K562 (cell line): ENCODE data around the gene APOM. TPM values are rescaled to one million over a fixed set of nuclear protein-coding genes. Genes with fewer than 3 reads are reported as not detected.

Experiments used
- CREB1 ChIP-seq, 2 experiments: sonication (generic) in 1 of 2; formaldehyde crosslinking in 1 of 2; IDR thresholded peaks; 2 replicates each; pipeline versions ENCODE4 v1.6.1 to v1.8.0; 2012 to 2022; ENCODE audit warnings: inconsistent platforms in 1 of 2, mild to moderate bottlenecking in 1 of 2, missing genetic modification reagents in 1 of 2, moderate library complexity in 1 of 2
- CREM ChIP-seq: IDR thresholded peaks from 2 replicates; pipeline ENCODE4 v1.6.1; 2014; ENCODE audit warnings: antibody characterized with exemption, low read depth
- CTBP1 ChIP-seq: fragments of 450-650 bp; IDR thresholded peaks from 2 replicates; pipeline ENCODE4 v1.6.1; 2016; ENCODE audit warnings: borderline replicate concordance
- HNRNPH1 ChIP-seq: fragments of 200-400 bp; formaldehyde crosslinking; optimal IDR thresholded peaks from 2 replicates; pipeline ENCODE3; 2017; ENCODE audit warnings: low read depth, mild to moderate bottlenecking, low read length, moderate library complexity
- KLF10 ChIP-seq: fragments of 250-450 bp; sonication (Bioruptor Pico); IDR thresholded peaks from 2 replicates; pipeline ENCODE4 v1.6.1; 2021; ENCODE audit warnings: matching md5 sums
- MAFK ChIP-seq: IDR thresholded peaks from 2 replicates; pipeline ENCODE4 v1.6.1; 2011; ENCODE audit warnings: low read length, improper control_type of control experiment
- MTA1 ChIP-seq: fragments of 450-650 bp; IDR thresholded peaks from 2 replicates; pipeline ENCODE4 v1.6.1; 2017; ENCODE audit warnings: borderline replicate concordance
- NEUROD1 ChIP-seq: fragments of 150-350 bp; IDR thresholded peaks from 2 replicates; pipeline ENCODE4 v1.6.1; 2014; ENCODE audit warnings: borderline replicate concordance, low read length, low read depth; ENCODE audit not compliant: partially characterized antibody
- PREB ChIP-seq: sonication (generic); formaldehyde crosslinking; IDR thresholded peaks from 2 replicates; pipeline ENCODE4 v1.8.1; 2023; ENCODE audit warnings: mild to moderate bottlenecking, missing genetic modification reagents
- PTBP1 ChIP-seq: fragments of 200-400 bp; formaldehyde crosslinking; IDR thresholded peaks from 2 replicates; pipeline ENCODE4 v1.6.1; 2017; ENCODE audit warnings: low read depth, low read length
- PTTG1 ChIP-seq: fragments of 450-650 bp; IDR thresholded peaks from 2 replicates; pipeline ENCODE4 v1.6.1; 2016; ENCODE audit warnings: low read depth, mild to moderate bottlenecking, missing genetic modification characterization, missing compliant biosample characterization
- SIRT6 ChIP-seq: IDR thresholded peaks from one replicate; pipeline ENCODE4 v1.6.1; 2012; ENCODE audit warnings: low read depth, mild to moderate bottlenecking, control low read depth, inconsistent platforms, low read length, moderate library complexity
- SMARCE1 ChIP-seq: fragments of 450-650 bp; IDR thresholded peaks from 2 replicates; pipeline ENCODE4 v1.7.1; 2016; ENCODE audit warnings: mild to moderate bottlenecking
- TBP ChIP-seq: optimal IDR thresholded peaks from 2 replicates; pipeline ENCODE3; 2011; ENCODE audit warnings: low read depth, low read length, improper control_type of control experiment
- TEAD4 ChIP-seq, 2 experiments: sonication (generic) in 1 of 2; formaldehyde crosslinking in 1 of 2; IDR thresholded peaks; 2 replicates each; pipeline versions ENCODE4 v1.6.1 to v1.8.0; 2012 to 2022; ENCODE audit warnings: borderline replicate concordance in 1 of 2, inconsistent platforms in 1 of 2, low read length in 1 of 2, mild to moderate bottlenecking in 1 of 2, missing genetic modification reagents in 1 of 2
- ZBTB12 ChIP-seq: fragments of 250-450 bp; sonication (Bioruptor Pico); IDR thresholded peaks from 2 replicates; pipeline ENCODE4 v1.4.0; 2020
- ZNF12 ChIP-seq: sonication (generic); formaldehyde crosslinking; IDR thresholded peaks from 2 replicates; pipeline ENCODE4 v1.4.0; 2020; ENCODE audit warnings: mild to moderate bottlenecking, missing genetic modification reagents
- ZNF717 ChIP-seq: fragments of 250-450 bp; sonication (Bioruptor Pico); IDR thresholded peaks from 2 replicates; pipeline ENCODE4 v1.5.0; 2021
- polyA plus RNA-seq, 8 experiments: library from polyadenylated mRNA; depleted of rRNA in 4 of 8; stranded (reverse) in 5 of 8; unstranded in 3 of 8; fragments of >200 nt; fragmentation: Nextera tagmentation in 2 of 8; fragmentation: Illumina TruSeq in 1 of 8; extraction: Ambion mirVana in 2 of 8; extraction: Trizol in 1 of 8; gene quantifications; 2 replicates each; pipeline versions ENCODE4 v1.2.1 to v1.2.3, GENCODE V29; 2011 to 2014; ENCODE audit warnings: inconsistent platforms in 1 of 8, missing spikeins in 1 of 8
- total RNA-seq, 7 experiments: library from RNA; depleted of rRNA in 6 of 7; stranded (reverse); fragments of >200 nt in 6 of 7; fragmentation: Illumina TruSeq in 2 of 7; extraction: Trizol in 2 of 7; gene quantifications; 2 replicates each; pipeline versions ENCODE4 v1.2.1 to v1.2.3, GENCODE V29; 2011 to 2021; ENCODE audit warnings: low replicate concordance in 1 of 7
- TF ChIP-seq, protein P1 (sequence below): fragments of 200-800 bp; sonication (Bioruptor generic); IDR thresholded peaks from 2 replicates; pipeline ENCODE4 v1.6.1; 2017; ENCODE audit warnings: missing genetic modification characterization, missing compliant biosample characterization

APOM gene
- total and polyA plus RNA-seq, 9 of the 15 experiments (the other 6 are each of a cell fraction or from before 2014, with no cell fraction given), result 5.7 to 24.3 (median 10.4) TPM

- TF ChIP-seq, protein P1, sequence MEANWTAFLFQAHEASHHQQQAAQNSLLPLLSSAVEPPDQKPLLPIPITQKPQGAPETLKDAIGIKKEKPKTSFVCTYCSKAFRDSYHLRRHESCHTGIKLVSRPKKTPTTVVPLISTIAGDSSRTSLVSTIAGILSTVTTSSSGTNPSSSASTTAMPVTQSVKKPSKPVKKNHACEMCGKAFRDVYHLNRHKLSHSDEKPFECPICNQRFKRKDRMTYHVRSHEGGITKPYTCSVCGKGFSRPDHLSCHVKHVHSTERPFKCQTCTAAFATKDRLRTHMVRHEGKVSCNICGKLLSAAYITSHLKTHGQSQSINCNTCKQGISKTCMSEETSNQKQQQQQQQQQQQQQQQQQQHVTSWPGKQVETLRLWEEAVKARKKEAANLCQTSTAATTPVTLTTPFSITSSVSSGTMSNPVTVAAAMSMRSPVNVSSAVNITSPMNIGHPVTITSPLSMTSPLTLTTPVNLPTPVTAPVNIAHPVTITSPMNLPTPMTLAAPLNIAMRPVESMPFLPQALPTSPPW, result peak; percentile 54; the same call in 1 of the 2 replicates
- TF ChIP-seq KLF10 (CRISPR knock-in tag), result no peak
- TF ChIP-seq SIRT6, result no peak
- TF ChIP-seq ZNF12 (CRISPR knock-in tag), result no peak
- 0 out of 2 replicates have a peak, but pooled peaks have one; percentile 55 for TF ChIP-seq MTA1
- peak; percentile 54; the same call in 1 of the 2 replicates for TF ChIP-seq MAFK
- peak; percentile 55; the same call in 1 of the 2 replicates for TF ChIP-seq TEAD4 (IDR thresholded peaks at IDR 0.05; ENCODE audit: low read length)
- no peak for TF ChIP-seq TEAD4 (CRISPR knock-in tag; IDR thresholded peaks at IDR 0.05; ENCODE audit: borderline replicate concordance)
- no peak for TF ChIP-seq HNRNPH1
- TF ChIP-seq TBP, result peak; percentile 22
- no peak for TF ChIP-seq PTTG1 (tag)
- TF ChIP-seq SMARCE1, result peak; percentile 62; the same call in 1 of the 2 replicates
- no peak for TF ChIP-seq PTBP1
- peak; percentile 14 for TF ChIP-seq NEUROD1
- no peak for TF ChIP-seq CREM
- TF ChIP-seq ZNF717 (CRISPR knock-in tag), result no peak
- no peak for TF ChIP-seq PREB
- TF ChIP-seq CTBP1, result peak; percentile 51
- TF ChIP-seq ZBTB12 (CRISPR knock-in tag), result no peak
- TF ChIP-seq CREB1 (IDR thresholded peaks at IDR 0.05), result no peak
- no peak for TF ChIP-seq CREB1 (CRISPR knock-in tag; IDR thresholded peaks at IDR 0.05)
These were observed 40.8 kb upstream of the APOM start, which contains the start of gene AIF1 (continued) for GRCh38 chr6:31614684-31615578.
